MM.1S (cell line): ENCODE results near the gene P2RY10.

ENCODE experiments used
- EZH2 ChIP-seq: fragments of 300-600 bp; sonication (generic); optimal IDR thresholded peaks from 2 replicates; pipeline ENCODE3; 2017; ENCODE audit warnings: low read depth, mild to moderate bottlenecking, antibody characterized with exemption, low read length, mixed read lengths
- EZH2phosphoT487 ChIP-seq: fragments of 300-600 bp; sonication (generic); IDR thresholded peaks from 2 replicates; pipeline ENCODE4 v1.6.1; 2018; ENCODE audit warnings: antibody characterized with exemption, low read length
- TF ChIP-seq, protein P1 (sequence below): fragments of 300-600 bp; sonication (generic); IDR thresholded peaks from 2 replicates; pipeline ENCODE4 v1.5.1; 2016; ENCODE audit warnings: antibody characterized with exemption, low read length, mixed read lengths

DNA sequence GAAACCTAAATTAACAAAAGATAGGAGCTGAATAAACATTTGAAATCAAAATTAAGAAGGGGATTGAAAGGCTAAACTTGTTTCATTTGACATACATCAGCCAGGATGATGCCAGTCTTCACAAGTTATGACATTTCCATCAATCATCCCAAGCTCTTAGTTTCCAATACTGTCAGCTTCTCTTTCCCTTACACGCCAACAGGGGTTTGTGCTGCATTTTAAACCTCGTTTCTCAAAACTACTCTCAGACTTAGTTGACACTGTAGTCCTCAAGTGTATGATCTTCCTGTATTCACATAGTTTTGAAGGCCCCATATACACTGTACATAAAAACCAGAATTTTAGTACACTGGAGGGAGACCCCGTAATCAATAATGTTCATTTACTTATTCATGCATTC, 840 bp upstream of the P2RY10 start:
- TF ChIP-seq EZH2 (no peak), EZH2phosphoT487 (no peak)
- TF ChIP-seq, protein P1, sequence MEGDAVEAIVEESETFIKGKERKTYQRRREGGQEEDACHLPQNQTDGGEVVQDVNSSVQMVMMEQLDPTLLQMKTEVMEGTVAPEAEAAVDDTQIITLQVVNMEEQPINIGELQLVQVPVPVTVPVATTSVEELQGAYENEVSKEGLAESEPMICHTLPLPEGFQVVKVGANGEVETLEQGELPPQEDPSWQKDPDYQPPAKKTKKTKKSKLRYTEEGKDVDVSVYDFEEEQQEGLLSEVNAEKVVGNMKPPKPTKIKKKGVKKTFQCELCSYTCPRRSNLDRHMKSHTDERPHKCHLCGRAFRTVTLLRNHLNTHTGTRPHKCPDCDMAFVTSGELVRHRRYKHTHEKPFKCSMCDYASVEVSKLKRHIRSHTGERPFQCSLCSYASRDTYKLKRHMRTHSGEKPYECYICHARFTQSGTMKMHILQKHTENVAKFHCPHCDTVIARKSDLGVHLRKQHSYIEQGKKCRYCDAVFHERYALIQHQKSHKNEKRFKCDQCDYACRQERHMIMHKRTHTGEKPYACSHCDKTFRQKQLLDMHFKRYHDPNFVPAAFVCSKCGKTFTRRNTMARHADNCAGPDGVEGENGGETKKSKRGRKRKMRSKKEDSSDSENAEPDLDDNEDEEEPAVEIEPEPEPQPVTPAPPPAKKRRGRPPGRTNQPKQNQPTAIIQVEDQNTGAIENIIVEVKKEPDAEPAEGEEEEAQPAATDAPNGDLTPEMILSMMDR, result no peak
